Muscle layer of colon (tissue), 2 donors: ENCODE results near the gene PPID.
A peak's percentile ranks its signal among the peaks of the same experiment; 100 is the strongest.

Source experiments
- H3K27ac ChIP-seq: one replicate; pipeline ENCODE4 v1.7.0; 2013; ENCODE audit warnings: low read depth, mild to moderate bottlenecking, low read length, moderate library complexity
- H3K27me3 ChIP-seq, 2 donors: one replicate each; pipeline ENCODE4 v1.7.0; 2013; ENCODE audit warnings: low read length in 2 of 2, mild to moderate bottlenecking in 2 of 2; ENCODE audit not compliant: insufficient read depth in 2 of 2, control insufficient read depth in 1 of 2
- H3K36me3 ChIP-seq: one replicate; pipeline ENCODE4 v1.7.0; 2013; ENCODE audit warnings: mild to moderate bottlenecking, low read length; ENCODE audit not compliant: insufficient read depth
- H3K4me1 ChIP-seq: one replicate; pipeline ENCODE4 v1.7.0; 2013; ENCODE audit warnings: mild to moderate bottlenecking, low read length; ENCODE audit not compliant: insufficient read depth
- H3K4me3 ChIP-seq, 2 donors: one replicate each; pipeline ENCODE4 v1.7.0; 2013; ENCODE audit warnings: low read length in 2 of 2, low read depth in 1 of 2, mild to moderate bottlenecking in 1 of 2, moderate library complexity in 1 of 2
- H3K9ac ChIP-seq: one replicate; pipeline ENCODE4 v1.7.0; 2013; ENCODE audit warnings: low read length
- H3K9me3 ChIP-seq: one replicate; pipeline ENCODE4 v1.7.0; 2013; ENCODE audit warnings: mild to moderate bottlenecking, low read length
- donor health status: abdominal sarcoma.
- donor health status: Adenocarcinoma of cecum.

The PPID gene

GRCh38 chr4:158681629-158682028 lies 41.6 kb downstream of the PPID start:
- peaks cover 14% of the 10 kb centered on the region for H3K36me3 ChIP-seq
- no peak overlapping the region for H3K4me3 ChIP-seq
- no peaks in the 10 kb centered on the region for H3K27me3 ChIP-seq
- no peaks in the 10 kb centered on the region for H3K9me3 ChIP-seq
- no peaks in the 10 kb centered on the region for H3K4me1 ChIP-seq
- H3K27ac ChIP-seq, result no peak overlapping the region
- no peak overlapping the region for H3K9ac ChIP-seq

GRCh38 chr4:158678767-158679166 lies 44.4 kb downstream of the PPID start:
- Histone ChIP-seq H3K9ac (no peak overlapping the region), H3K36me3 (no peaks in the 10 kb centered on the region), H3K4me1 (peaks cover under 1% of the 10 kb centered on the region)

GRCh38 chr4:158676076-158676475 lies 47.1 kb downstream of the PPID start:
- no peaks in the 10 kb centered on the region for H3K9me3 ChIP-seq
- H3K36me3 ChIP-seq, result no peaks in the 10 kb centered on the region
- H3K9ac ChIP-seq, result no peak overlapping the region
- H3K4me1 ChIP-seq, result peaks cover 7% of the 10 kb centered on the region
- H3K27ac ChIP-seq, result no peak overlapping the region
- H3K27me3 ChIP-seq, result no peaks in the 10 kb centered on the region
- H3K4me3 ChIP-seq, result no peak overlapping the region

More at GRCh38 chr4:158678767-158679166, 44.4 kb downstream of the PPID start:
- H3K9me3 ChIP-seq, result no peaks in the 10 kb centered on the region
- H3K4me3 ChIP-seq, result no peak overlapping the region
- no peak overlapping the region for H3K27ac ChIP-seq
- no peaks in the 10 kb centered on the region for H3K27me3 ChIP-seq

DNA sequence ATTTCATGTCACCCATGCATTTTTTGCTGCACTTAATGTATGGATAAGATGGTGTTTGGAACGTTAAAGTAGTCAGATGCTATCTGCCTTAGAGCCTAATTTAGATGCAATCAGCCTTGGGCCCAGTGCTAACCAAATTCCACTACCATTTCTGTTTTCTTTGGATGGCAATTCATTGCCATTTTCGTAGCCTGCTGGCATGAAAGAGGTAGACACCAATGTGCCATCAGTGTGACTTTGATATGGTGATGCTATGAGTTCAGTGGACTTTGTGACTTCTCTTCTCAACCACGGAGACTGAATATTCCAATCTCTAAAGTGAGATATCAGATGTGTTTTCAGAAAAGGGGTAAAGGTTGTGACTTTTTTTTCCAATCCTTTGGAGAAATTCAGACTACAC lies 49.6 kb downstream of the PPID start:
- no peaks in the 10 kb centered on the region for H3K36me3 ChIP-seq
- no peak overlapping the region for H3K4me3 ChIP-seq
- H3K27ac ChIP-seq, result no peak overlapping the region
- H3K9ac ChIP-seq, result no peak overlapping the region
- H3K27me3 ChIP-seq, result no peaks in the 10 kb centered on the region
- no peaks in the 10 kb centered on the region for H3K9me3 ChIP-seq
- H3K4me1 ChIP-seq, result peaks cover 17% of the 10 kb centered on the region

- no peaks in the 10 kb centered on the region for H3K27me3 ChIP-seq
- peak within 1 kb of the TSS; percentile 75 for H3K27ac ChIP-seq
- H3K9me3 ChIP-seq, result no peaks in the 10 kb centered on the region
- peak within 1 kb of the TSS; percentile 74 for H3K9ac ChIP-seq
- peak within 1 kb of the TSS; percentile 61 to 68 for H3K4me3 ChIP-seq
- H3K36me3 ChIP-seq, result no peaks in the 10 kb centered on the region
- H3K4me1 ChIP-seq, result peaks cover 17% of the 10 kb centered on the region
Measured at GRCh38 chr4:158671915-158672806, 51.0 kb downstream of the PPID start, which contains the start of gene ETFDH. TSS of gene ETFDH (plus strand) at chr4:158672296. CDS start at chr4:158672457, 161 bp downstream.

DNA sequence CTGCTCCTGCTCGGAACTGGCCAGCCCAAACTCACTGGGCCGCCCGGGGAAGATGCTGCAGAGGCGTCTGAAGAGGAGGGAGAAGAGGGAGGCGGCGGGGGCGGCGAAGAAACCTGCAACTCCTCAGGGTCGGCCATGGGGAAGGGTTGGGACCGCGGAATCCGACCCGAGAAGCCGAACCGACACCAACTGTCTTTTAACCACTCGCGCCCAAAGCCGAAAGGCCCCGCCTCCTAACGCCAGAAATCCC lies 51.6 kb downstream of the PPID start, which contains the start of gene C4orf46:
Gene C4orf46, minus strand, starts transcription at position 223 of the 250 bp plus-strand sequence. Its CDS starts 86 bp downstream, at position 137.
- peak within 1 kb of the TSS; percentile 75 for H3K27ac ChIP-seq
- H3K36me3 ChIP-seq, result no peaks in the 10 kb centered on the region
- peaks cover 17% of the 10 kb centered on the region for H3K4me1 ChIP-seq
- H3K9me3 ChIP-seq, result no peaks in the 10 kb centered on the region
- peak within 1 kb of the TSS; percentile 61 to 68 for H3K4me3 ChIP-seq
- H3K9ac ChIP-seq, result peak within 1 kb of the TSS; percentile 74
- H3K27me3 ChIP-seq, result no peaks in the 10 kb centered on the region

- Histone ChIP-seq H3K9ac (peak overlapping the region; percentile 74), H3K4me3 (peak overlapping the region; percentile 61 to 68), H3K27ac (peak overlapping the region; percentile 75), H3K9me3 (no peaks in the 10 kb centered on the region), H3K27me3 (no peaks in the 10 kb centered on the region), H3K4me1 (peaks cover 17% of the 10 kb centered on the region), H3K36me3 (no peaks in the 10 kb centered on the region)
Measured at GRCh38 chr4:158670975-158671664, 52.1 kb downstream of the PPID start.

DNA sequence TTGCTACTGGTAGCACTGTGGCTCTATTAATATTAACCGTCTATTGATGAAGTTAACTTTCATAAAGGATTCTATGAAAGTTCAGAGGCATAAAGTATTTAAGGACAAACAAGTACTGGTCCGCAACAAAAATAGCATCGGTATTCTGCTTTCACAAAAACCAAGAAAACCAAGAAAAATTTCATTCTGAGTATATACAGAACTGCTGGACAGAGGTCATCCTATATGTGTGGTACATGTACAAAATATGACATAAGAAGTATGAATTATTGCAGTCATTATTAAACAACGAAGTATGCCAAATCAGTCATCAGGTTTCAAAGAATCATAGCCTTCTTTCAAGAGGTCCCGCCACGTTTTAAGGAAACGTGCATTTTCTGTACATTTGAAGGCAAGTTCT lies 53.9 kb downstream of the PPID start:
- no peak overlapping the region for H3K9ac ChIP-seq
- H3K27ac ChIP-seq, result no peak overlapping the region
- no peaks in the 10 kb centered on the region for H3K27me3 ChIP-seq
- peaks cover 17% of the 10 kb centered on the region for H3K4me1 ChIP-seq
- H3K9me3 ChIP-seq, result no peaks in the 10 kb centered on the region
- H3K4me3 ChIP-seq, result no peak overlapping the region
- no peaks in the 10 kb centered on the region for H3K36me3 ChIP-seq

- Histone ChIP-seq H3K36me3 (no peaks in the 10 kb centered on the region), H3K27ac (no peak overlapping the region), H3K4me3 (no peak overlapping the region), H3K4me1 (peaks cover 10% of the 10 kb centered on the region), H3K27me3 (no peaks in the 10 kb centered on the region), H3K9ac (no peak overlapping the region), H3K9me3 (no peaks in the 10 kb centered on the region)
Measured at GRCh38 chr4:158667651-158668198, 55.5 kb downstream of the PPID start.

DNA sequence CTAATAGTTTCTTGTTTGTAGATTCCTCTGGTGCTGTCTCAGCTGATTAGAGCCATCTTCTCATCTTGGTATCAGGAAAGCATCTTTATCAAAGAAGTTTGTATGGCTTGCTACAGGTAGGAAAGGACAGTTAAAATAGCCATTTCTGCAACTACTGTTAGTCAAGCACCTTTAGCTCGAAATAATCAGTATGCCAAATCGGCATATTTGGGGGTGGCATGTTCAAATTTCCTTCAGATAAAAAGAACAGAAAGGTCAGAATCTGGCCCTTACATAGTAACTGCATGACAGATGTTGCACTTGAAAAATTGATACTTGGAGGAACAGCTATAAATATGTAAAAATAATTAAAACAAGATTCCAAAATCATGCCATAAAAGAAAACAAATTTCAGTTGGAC lies 56.3 kb downstream of the PPID start:
- H3K4me3 ChIP-seq, result no peak overlapping the region
- peaks cover 10% of the 10 kb centered on the region for H3K4me1 ChIP-seq
- H3K36me3 ChIP-seq, result no peaks in the 10 kb centered on the region
- H3K9me3 ChIP-seq, result no peaks in the 10 kb centered on the region
- no peaks in the 10 kb centered on the region for H3K27me3 ChIP-seq
- H3K27ac ChIP-seq, result no peak overlapping the region
- H3K9ac ChIP-seq, result no peak overlapping the region

DNA sequence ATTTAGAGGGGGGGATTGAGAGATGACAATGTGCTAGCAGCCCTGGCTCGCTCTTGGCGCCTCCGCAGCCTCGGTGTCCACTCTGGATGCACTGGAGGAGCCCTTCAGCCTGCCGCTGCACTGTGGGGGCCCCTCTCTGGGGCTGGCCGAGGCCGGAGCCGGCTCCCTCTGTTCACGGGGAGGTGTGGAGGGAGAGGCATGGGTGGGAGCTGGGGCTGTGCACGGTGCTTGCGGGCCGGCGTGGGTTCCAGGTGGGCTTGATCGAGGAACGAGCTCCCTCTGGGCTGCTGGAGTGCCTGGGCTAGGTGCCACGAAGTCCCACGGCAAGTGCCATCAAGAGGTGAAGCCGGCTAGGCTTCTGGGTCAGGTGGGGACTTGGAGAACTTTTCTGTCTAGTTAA lies 58.4 kb downstream of the PPID start:
- Histone ChIP-seq H3K36me3 (no peaks in the 10 kb centered on the region), H3K9me3 (no peaks in the 10 kb centered on the region), H3K9ac (no peak overlapping the region), H3K4me1 (no peaks in the 10 kb centered on the region), H3K4me3 (no peak overlapping the region), H3K27ac (no peak overlapping the region), H3K27me3 (no peaks in the 10 kb centered on the region)
